SK-N-MC (cell line): Measurements from ENCODE around the gene ATXN7L3B.

Experiments used
- EZH2 ChIP-seq: fragments of 200-600 bp; sonication (generic); IDR thresholded peaks from one replicate; pipeline ENCODE4 v1.6.1; 2017; ENCODE audit warnings: antibody characterized with exemption
- POLR2AphosphoS5 ChIP-seq: IDR thresholded peaks from 2 replicates; pipeline ENCODE4 v1.6.1; 2012; ENCODE audit warnings: mild to moderate bottlenecking, low read depth, low read length, borderline replicate concordance

DNA sequence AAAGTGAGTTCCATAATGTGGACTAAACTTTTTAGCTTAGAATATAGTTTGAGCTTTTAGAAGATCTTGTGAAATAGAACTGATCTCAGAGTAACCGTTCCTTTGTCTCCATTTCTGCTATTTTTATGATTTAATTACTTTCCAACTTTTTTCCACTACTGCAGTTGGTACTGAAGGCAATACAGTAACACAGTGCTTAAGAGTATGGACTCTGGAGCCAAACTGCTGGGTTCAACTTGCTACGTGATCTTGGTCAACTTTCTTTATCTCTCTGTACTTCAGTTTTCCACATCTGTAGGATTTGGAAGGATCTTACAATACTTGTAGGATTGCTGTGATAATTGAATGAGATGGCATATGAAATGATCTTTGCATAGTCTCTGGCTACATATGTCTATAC is 40.9 kb downstream of the ATXN7L3B start:
- TF ChIP-seq EZH2: no peak
- no peak for TF ChIP-seq POLR2AphosphoS5
